ENCODE measurements around the gene ERP44.

DNA sequence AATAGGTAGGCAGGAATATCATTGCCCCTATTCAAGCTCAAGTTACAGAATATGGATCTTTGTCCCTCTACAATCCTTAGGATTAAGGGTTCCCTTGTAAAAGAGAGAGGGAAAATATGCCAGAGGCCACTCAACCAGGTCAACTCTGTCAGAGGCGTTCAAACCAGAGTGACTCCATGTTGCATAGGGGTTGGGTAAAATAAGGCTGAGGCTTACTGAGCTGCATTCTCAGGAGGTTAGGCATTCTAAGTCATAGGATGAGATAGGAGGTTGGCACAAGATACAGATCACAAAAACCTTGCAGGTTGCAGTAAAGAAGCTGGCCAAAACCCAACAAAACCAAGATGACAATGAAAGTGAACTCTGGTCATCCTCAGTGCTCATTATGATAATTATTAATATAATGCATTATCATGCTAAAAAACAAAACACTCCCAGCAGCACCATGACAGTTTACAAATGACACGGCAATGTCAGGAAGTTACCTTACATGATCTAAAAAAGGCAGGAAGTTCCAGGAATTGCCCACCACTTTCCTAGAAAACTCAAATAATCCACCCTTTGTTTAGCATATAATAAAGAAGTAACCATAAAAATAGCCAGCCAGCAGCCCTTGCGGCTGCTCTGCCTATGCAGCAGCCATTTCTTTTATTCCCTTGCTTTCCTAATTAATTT is 64.8 kb downstream of the ERP44 start:
- TF ChIP-seq POLR2A (IDR thresholded peaks at IDR 0.05; ENCODE audit: low read length) = no peak
- TF ChIP-seq GATA1 (IDR thresholded peaks at IDR 0.05; ENCODE audit: low read depth, low read length) = no peak

Measured in erythroblast (primary cell).